ENCODE results near the gene GMPR.
A peak's percentile ranks its signal among the peaks of the same experiment; 100 is the strongest.
"Not testable (repeated sequence)": the region's sequence is repeated elsewhere in the genome, so short reads cannot be mapped to it uniquely, and the experiment has no call there.

The GMPR gene

GRCh38 chr6:16251706-16252105, 13.3 kb downstream of the GMPR start:
- DNase-seq: no peak

- DNase-seq: no peak
Observed at GRCh38 chr6:16252686-16253299, 14.4 kb downstream of the GMPR start.

GRCh38 chr6:16253399-16254144, 15.2 kb downstream of the GMPR start:
- no peak for DNase-seq

GRCh38 chr6:16254535-16254934, 16.1 kb downstream of the GMPR start:
- no peak for DNase-seq

- DNase-seq: peak; percentile 98
Observed at GRCh38 chr6:16256781-16257180, 18.4 kb downstream of the GMPR start.

GRCh38 chr6:16257999-16258708, 19.8 kb downstream of the GMPR start:
- peak; percentile 30 for DNase-seq

- DNase-seq: no peak
Observed at GRCh38 chr6:16258709-16259075, 20.3 kb downstream of the GMPR start.

GRCh38 chr6:16259604-16260003, 21.2 kb downstream of the GMPR start:
- DNase-seq: not testable (repeated sequence)

- not testable (repeated sequence) for DNase-seq
Observed at GRCh38 chr6:16260602-16261001, 22.2 kb downstream of the GMPR start.

- DNase-seq: peak; percentile 77
Observed at GRCh38 chr6:16262773-16263172, 24.4 kb downstream of the GMPR start.

- DNase-seq: not testable (repeated sequence)
Observed at GRCh38 chr6:16263464-16264099, 25.2 kb downstream of the GMPR start.

GRCh38 chr6:16264785-16265184, 26.4 kb downstream of the GMPR start:
- no peak for DNase-seq

- DNase-seq: no peak
Observed at GRCh38 chr6:16265351-16266341, 27.3 kb downstream of the GMPR start.

- no peak for DNase-seq
Observed at GRCh38 chr6:16267428-16268263, 29.3 kb downstream of the GMPR start.

- peak; percentile 12 for DNase-seq
Observed at GRCh38 chr6:16269442-16270070, 31.2 kb downstream of the GMPR start.

- DNase-seq: peak; percentile 80
Observed at GRCh38 chr6:16270178-16270794, 31.9 kb downstream of the GMPR start.

GRCh38 chr6:16271428-16271827, 33.0 kb downstream of the GMPR start:
- DNase-seq: no peak

GRCh38 chr6:16272201-16272600, 33.8 kb downstream of the GMPR start:
- no peak for DNase-seq

- DNase-seq: peak; percentile 63
Observed at GRCh38 chr6:16273256-16273655, 34.9 kb downstream of the GMPR start.

- DNase-seq: no peak
Observed at GRCh38 chr6:16274483-16274882, 36.1 kb downstream of the GMPR start.

All from NCI-H82 (cell line).